Kidney capillary endothelial cell (primary cell): ENCODE results near the gene ABCC2.
A peak's percentile ranks its signal among the peaks of the same experiment; 100 is the strongest.

Source experiments
- DNase-seq: peaks from one replicate; pipeline ENCODE4 v3.0.0-alpha.2; 2018; ENCODE audit warnings: low spot score

Gene ABCC2

DNA sequence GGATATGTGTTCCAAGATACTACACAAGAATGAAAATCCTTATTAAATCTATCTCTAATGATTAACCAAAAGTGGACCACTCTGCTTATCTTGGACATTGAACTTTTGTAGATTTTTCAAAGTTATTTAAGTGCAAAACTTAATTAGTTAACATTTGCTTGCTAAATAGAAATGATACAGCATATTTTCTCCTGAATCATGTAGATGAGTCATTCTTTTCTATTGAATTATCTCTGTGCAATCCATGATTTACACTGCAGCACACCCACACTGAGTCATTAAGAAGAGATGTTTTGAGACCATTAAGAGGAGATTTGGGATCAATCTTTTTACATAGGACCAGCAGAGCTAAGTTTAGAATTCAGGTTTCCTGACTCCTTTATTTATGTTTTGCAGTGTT is 6.6 kb upstream of the ABCC2 start:
- peak; percentile 92 for DNase-seq

DNA sequence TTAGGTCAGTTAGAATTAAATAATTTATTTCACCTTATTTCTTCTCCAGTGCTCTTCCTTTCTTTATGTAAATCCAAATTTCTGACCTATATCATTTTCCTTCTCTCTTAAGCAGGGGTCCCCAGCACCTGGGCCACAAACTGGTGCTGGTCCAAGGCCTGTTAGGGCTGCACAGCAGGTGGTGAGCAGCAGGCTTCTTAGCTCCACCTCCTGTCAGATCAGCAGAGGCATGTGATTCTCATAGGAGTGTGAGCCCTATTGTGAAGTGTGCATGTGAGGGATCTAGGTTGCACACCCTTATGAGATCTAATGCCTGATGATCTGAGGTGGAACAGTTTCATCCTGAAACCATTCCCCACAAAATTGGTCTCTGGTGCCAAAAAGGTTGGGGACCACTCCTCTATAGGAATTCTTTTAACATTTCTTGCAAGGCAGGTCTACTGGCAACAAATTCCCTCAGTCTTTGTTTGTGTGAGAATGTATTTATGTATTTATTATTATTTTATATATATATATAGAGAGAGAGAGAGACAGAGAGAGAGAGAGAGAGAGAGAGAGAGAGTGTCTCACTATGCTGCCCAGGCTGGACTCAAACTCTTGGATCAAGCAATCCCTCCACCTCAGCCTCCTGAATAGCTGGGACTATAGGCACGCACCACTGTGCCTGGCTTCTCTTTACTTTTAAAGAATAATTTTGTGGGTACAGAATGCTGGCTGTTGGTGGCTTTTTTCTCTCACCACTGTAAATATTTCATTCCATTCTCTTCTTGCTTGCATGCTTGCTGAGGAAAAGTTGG is 4.3 kb upstream of the ABCC2 start:
- DNase-seq = peak; percentile 4

DNA sequence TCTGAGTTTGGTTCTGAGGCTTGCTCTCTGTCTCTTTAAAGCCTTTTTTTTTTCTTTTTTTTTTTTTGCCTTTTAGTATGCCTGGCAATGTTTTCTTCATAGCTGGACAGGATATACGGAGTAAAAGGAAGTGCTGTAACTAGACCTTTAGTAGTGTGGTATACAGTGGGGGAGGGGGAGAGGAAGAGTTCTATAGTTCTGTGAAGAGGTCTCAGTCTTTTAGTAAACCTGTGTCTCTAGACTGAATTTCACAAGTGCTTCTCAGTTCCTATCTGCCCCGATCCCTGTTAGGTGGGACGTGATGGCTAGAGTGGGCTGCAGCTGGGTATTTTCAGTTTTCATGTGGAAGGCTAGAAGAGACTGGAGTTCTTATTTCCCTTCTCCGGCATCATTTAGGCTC is 3.1 kb upstream of the ABCC2 start:
- DNase-seq = peak; percentile 87

DNA sequence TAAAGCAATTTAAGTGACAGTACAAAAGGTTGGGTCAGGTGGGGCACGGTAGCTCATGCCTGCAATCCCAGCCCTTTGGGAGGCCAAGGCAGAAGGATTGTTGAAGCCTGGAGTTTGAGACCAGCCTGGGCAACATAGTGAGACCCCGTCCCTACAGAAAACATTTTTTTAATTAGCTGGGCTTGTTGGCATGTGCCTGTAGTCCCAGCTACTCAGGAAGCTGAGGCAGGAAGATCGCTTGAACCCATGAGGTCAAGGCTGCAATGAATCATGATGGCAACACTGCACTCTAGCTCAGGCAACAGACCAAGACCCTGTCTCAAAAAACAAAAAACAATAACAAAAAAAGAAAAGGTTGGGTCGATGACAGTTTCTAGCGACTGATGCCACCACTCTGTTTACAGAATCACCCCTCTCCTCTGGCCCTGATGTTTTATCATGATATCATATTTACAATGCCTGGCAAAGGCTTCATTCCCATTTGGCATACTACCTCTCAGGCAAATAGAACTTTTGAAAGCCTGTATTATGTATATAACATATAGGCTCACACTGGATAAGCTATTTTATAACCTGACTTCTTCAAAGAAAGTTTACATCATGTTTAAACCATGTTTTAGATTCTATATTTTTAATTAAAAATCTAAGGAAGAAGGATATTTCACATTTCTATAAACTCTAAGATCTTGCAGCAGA is 558 bp upstream of the ABCC2 start:
- DNase-seq = peak; percentile 36

DNA sequence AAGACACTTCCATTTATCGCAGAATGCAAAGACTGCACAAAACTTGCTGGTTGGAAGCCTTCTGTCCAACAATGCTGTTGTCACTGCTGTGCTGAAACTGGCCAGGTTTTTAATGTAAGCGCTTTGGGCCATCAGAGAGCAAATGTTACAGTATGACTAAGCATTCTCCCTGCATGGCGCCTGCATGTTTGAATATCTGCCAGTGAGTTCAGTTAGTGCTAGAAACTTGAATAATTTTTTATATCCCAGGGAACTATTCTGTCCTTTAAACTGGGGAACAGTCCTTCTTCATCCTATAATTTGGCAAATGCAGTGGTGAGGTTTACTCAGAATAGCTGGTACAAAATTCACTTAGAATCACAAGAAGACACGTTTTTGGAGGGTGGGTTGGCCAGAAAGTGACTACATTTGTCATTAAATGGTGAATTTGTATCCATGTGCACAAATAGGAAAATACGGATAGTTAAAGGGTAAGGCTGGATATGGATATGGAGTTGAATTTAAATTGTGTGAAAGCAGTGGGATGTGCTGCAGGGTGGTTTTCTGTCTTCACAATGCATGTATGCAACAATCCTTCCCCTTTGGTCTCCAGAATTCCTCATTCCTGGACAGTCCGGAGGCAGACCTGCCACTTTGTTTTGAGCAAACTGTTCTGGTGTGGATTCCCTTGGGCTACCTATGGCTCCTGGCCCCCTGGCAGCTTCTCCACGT is 1.7 kb downstream of the ABCC2 start:
- DNase-seq = no peak

DNA sequence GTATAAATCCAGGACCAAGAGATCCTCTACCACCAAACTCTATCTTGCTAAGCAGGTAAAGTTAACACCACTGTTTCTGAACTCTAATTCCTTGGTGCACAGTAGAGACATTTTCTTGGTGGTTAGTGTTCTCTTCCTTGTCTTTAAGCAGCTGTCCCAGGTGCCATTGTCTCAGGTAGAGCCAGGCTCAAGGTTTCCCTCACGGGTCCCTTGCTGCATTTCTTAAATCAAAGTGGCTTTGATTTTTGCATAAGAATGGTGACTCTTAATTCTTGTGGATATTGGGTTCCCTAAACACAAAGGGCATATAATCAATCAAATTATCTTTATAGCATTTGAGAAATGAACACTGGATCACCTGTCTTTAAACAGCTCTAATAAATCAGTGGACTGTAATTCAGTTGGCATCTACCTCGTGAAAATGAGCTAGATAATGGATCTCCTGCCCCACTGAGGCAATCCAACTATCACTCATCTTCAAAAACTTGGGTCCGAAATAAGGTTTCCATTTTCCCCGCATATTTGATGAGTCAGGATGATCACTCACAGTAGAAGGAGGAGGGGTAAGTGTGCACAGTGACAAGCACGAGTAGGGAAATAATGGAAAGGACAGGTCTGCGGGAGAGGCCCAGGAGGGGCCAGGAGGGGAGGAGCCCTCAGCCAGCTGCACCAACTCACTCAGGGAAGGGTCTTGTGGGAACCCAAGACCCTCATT is 2.4 kb downstream of the ABCC2 start:
- no peak for DNase-seq

DNA sequence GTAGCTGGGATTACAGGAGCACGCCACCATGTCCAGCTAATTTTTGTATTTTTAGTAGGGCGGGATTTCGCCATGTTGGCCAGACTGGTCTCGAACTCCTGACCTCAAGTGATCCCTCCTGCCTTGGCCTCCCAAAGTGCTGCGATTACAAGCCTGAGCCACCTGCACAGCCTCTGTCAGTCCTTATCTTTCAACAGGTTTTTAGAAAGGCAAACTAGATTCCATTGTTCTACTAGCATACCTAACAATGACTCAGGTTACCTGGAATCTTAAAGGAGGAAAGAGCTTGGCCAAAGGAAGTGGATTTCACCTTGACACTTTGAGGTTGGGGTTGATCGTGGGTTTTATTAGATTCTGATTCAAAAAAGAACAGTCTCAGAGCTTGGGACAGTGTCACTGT is 3.2 kb downstream of the ABCC2 start:
- DNase-seq = no peak

DNA sequence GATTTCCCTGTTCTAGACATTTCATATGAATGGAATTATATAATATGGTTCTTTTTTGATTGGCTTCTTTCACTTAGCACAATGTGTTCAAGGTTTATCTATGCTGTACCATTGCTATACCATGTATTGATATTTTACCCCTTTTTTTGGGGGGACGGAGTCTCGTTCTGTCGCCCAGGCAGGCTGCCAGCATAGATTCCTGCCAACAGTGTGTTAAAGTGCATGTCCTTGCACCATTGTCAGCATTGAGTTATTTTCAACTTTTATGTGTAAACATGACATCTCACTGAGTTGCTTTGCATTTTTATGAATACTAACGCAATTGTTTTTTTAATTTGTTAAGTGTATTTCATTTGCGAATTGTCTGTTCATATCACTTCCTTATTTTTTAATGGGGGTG is 4.9 kb downstream of the ABCC2 start:
- DNase-seq = no peak

DNA sequence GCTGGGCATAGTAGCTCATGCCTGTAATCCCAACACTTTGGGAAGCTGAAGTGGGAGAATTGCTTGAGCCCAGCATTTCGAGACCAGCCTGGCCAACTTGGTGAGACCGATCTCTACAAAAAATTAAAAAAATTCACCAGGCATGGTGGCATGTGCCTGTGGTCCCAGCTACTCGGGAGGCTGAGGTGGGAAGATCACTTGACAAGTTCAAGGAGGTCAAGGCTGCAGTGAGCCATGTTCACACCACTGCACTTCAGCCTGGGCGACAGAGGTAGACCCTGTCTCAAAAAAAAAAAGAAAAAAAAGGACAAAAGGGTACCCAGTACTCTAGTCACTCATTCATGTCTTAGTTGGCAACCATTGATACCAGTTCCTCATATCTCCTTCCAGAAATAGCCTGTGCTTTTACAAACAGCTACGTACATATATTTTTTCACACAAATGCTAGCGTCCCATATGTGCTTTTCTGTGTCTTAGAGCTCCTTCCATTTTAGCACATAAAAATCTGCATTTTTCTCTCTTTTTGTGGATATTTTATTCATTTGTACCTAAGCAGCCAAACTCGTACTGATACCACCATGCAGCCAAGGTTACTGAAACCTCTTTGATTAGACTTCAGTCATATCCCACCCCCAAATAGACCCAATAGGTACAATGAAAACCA is 5.5 kb downstream of the ABCC2 start:
- no peak for DNase-seq

DNA sequence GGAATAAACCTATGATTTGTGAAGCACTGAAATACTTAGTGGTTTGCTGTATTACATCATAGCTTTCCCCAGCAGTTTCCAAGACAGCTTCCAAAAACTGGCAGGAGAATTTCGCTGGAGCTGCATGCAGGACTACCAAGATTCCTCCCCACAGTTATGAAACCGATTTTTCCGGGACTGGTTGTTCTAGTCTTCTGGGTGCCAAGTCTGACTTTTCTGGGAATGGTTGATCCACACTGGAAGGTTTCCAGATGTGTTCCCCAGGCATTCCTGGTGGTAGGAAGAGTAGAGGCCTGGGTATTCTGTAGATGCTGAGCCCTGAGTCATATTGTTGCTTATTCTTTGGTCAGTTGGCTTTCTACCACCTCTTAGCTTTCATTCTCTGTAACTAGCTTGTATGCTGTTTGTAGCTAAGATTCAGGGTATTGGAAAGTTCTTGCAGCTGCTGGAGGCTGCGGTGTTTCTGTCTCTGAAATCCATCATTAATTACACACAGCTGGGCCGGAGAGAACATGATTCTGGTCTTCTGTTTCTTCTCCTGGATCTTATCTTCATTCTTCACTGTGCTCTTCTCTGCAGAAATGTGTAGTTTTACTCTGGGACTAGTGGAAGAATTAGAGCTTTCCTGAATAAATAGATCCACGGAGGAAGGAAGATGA is 6.3 kb downstream of the ABCC2 start:
- no peak for DNase-seq

DNA sequence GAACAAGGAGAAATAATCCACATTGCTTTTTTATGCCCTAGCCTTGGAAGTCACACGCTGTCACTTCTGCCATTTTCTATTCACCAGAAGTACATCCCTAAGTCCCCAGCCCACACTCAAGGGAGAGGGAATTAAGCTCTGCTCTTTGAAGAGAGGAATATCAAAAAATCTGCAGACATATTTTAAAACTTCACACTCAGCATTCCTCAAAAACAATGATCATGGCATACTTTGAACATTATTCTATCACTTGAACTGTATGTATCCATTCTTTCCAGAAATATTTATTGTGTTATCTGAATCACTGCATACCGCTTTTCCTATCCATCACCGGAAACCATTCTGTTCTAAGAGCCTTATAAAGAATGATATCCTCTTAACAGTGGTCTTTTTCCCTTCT is 9.4 kb downstream of the ABCC2 start:
- no peak for DNase-seq

DNA sequence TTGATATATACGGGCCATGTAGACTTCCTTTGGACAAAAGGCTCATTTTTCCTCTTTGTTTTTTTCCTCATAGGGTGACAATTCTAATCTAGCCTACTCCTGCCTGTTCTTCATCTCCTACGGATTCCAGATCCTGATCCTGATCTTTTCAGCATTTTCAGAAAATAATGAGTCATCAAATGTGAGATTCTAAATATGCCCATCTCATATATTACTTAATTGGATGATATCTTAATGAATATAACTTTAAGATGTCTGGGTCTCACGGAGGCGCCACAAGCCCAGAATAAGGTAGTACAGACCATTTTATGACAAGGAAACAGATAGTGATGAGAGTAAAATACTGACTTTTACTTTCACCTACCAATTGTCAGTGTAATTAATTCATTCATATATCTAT is 11.4 kb downstream of the ABCC2 start:
- DNase-seq = no peak

DNA sequence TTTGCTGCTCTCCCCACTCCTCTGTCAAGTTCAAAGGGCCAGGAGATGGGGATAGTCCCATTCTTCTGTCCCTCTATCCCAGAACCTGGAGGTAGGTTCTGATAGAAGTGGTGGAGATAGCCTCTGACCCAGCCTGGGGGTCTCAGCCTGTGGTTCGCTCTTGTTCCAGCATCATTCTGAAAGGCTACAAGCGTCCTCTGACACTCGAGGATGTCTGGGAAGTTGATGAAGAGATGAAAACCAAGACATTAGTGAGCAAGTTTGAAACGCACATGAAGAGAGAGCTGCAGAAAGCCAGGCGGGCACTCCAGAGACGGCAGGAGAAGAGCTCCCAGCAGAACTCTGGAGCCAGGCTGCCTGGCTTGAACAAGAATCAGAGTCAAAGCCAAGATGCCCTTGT is 14.5 kb downstream of the ABCC2 start:
- no peak for DNase-seq

DNA sequence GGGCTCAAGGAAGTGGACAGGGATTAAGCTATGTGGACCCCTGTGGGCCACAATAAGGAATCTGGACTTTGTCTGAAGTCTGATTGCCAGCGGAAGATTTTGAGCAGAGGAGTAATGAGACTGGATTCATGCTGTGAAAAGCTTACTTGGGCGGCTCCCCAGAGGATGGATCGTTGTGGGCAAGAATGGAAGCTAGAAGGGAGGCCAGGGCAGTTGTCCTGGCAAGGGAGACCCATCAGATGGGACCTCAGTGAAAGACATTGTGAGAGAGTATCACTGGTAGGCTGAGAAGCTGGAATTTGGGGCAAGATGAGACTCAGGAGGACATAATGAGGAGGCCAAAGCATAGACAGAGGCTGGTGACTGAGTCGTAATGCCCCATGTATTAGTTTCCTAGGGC is 15.6 kb downstream of the ABCC2 start:
- DNase-seq = no peak

DNA sequence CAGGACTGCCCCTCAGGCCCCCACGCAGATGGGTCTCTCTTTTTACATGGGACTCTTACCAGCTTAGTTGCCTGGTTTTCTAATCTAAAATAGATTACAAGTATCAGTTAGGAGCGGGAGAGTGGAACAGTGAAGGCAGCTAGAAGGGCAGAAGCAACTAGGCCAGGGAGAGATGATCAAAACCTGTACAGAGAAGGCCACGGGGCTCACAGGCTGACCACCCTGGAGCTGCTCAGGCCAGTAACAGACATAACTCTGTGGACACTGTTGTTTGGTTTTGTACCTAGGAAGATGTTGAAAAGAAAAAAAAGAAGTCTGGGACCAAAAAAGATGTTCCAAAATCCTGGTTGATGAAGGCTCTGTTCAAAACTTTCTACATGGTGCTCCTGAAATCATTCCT is 16.5 kb downstream of the ABCC2 start:
- DNase-seq = no peak

DNA sequence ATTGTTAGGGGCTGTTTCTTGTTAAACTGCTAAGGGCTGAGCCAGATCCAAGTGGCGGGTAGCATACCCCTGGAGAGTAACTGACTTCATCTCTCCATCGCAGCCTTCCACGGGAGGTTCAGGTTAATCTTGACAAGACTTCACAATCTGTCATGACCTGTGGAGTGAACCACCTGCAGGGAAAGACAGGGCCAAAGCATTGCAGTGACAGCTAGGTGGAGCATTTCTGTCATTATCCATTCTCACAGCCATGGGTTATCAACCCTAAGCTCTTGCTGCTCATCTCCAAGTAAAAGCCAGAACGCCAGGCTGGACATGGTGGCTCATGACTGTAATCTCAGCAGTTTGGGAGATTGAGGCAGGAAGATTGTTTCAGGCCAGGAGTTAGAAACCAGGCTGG is 17.2 kb downstream of the ABCC2 start:
- no peak for DNase-seq

DNA sequence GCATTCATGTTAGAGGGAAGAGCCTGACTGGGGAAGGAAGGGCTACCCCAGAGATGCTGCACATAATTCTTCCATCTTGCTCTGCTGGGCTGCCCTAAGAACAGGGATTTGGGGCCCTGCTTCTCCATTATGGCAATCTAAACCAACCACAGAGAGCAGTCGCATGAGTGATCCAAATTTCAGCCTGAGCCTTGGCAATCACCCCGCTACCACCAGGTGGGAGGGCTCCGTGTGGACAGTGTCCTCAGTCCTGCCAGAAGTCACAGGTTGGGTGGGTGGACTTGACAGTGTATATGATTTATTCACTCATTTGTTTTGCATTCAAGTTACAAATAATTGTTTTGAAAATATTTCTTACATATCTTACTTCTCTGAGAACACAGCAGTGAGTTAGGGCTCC is 22.0 kb downstream of the ABCC2 start:
- DNase-seq = no peak

DNA sequence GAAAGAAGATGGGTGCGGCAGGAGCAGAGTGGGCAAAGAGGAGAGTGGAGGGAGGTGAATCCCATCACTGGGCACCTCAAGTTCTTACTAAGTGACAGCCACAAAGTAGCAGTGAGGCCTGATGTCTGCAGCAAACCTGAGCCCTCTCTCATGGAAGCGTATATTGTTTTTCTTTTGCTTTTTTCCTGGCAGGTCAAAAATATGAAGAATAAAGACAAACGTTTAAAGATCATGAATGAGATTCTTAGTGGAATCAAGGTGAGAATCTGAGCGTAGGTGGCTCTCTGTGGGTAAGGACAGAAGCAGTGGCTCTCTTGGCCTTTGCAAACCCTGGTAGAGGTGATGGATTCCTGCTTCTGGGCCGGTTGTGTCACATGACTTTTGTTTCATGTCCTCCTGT is 22.8 kb downstream of the ABCC2 start:
- no peak for DNase-seq

DNA sequence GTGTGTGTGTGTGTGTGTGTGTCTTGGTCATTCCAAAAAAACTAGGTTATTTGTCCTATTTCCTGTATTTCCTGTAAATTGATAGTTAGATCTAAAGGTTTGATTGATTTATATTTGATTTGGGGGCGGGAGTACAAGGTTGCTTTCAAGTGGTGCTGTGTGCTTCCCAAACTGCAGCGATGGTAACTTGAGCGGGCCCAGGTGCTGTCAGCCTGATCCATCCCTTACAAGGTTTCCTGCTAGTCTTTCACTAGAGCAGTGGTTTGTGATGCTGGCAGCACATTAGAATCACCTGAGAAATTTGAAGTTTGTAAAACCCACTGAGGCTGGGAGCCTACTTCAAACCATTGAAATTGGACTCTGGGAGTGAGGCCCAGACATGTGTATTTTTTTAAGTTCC is 23.7 kb downstream of the ABCC2 start:
- DNase-seq = no peak

DNA sequence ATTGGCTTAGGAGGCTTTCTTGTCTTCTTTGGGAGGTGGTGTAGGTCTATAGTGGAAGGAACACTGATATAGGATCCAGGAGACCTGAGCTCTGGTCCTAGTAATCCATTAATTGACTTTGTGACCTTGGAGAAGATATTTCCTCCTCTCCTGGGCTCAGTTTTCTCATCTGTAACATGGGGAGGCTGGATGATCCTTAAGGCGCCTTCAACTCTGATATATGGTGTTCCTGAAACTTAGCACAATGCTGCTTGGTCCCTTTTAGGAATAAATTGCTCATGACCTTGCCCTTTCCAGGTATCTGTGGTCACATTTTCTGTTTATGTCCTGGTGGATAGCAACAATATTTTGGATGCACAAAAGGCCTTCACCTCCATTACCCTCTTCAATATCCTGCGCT is 25.3 kb downstream of the ABCC2 start:
- DNase-seq = no peak

DNA sequence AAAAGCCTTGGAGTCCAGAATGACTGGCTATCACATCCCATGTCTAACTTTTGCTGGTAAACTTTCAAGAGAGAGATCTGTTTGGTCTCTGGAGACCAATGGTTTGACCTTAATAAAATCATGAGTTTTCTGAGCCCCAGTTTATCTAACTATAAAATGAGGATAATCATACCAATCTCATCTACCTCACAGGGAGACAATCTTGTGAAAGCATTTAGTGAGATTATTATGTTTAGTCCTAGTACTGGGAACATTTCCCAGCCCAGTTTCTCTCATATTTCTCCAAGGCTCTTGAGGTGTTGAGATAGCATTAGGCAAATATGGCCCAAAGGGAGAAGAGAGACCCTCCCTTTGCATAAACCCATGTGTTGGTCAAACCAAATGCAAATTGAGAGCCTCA is 25.8 kb downstream of the ABCC2 start:
- no peak for DNase-seq

DNA sequence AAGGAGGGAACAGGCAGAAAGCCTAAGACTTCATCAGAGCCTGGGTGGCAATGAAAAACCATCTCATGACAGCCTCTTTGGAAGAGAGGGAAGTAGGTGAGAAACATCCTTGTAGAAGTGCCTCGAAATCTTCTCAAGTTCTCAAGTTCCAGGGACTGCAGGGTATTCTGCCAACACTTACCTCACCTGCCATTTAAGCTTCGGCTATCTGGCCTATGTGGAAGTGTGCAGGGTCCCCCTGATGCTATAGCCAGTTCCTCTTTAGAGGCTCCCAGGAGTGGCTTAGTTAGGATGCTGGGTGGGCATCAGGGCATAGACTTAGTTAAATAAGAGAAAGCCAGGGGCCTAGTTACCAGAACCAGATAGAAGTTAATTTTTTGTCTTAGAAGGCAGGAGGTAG is 27.0 kb downstream of the ABCC2 start:
- DNase-seq = no peak
